Activated naive CD4-positive, alpha-beta T cell treated with Interleukin-2 at 50 U/mL for 16 hours (primary cell): ENCODE results near the gene ZFYVE28.
"Not testable (repeated sequence)": the region's sequence is repeated elsewhere in the genome, so short reads cannot be mapped to it uniquely, and the experiment has no call there.

Source experiments
- DNase-seq: peaks from one replicate; pipeline ENCODE4 v3.0.0-alpha.2; 2020

ZFYVE28 gene

GRCh38 chr4:2388429-2389182 lies 29.8 kb downstream of the ZFYVE28 start:
- no peak for DNase-seq

DNA sequence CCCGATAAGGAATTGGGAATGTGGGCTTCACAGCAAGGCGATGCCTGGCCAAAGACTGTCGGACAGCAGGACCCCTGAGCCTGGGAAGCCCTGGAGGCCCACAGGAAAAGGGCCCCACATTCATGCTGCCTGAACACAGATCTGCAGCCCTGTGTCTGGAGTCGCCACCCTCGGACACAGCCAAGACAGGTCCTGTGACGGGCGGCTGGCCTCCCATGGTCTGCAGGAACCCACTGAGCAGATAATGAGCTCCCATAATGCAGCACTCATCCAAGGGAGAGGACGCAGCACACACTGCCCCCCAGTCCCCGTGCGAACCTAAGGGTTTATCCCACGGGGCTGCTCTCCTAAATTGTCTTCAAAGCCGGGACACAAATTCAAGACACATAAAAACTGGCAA lies 30.6 kb downstream of the ZFYVE28 start:
- DNase-seq: no peak

- DNase-seq: no peak
Measured at GRCh38 chr4:2387218-2387617, 31.2 kb downstream of the ZFYVE28 start.

- DNase-seq: no peak
Measured at GRCh38 chr4:2386717-2387116, 31.7 kb downstream of the ZFYVE28 start.

DNA sequence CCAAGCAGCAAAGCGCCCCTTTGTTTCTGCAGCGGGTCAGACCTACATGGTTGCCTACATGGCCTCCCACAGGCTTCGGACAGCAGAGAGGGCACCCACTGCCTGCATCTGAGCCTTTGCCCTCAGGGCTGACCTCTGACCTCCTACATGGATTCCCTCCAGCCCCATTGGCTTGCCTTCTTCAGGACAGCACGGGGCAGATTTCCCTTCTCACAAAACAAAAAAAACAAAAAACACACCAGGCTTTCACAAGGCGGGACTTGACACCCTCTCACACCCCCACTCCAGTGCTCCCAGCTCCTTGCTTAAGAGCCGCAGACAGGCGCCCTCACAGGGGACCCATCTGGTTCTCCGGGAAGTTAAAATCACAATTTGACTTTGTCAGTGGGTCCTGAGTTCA lies 32.9 kb downstream of the ZFYVE28 start:
- DNase-seq: no peak

GRCh38 chr4:2384245-2384644 lies 34.2 kb downstream of the ZFYVE28 start:
- no peak for DNase-seq

- no peak for DNase-seq
Measured at GRCh38 chr4:2383760-2384159, 34.7 kb downstream of the ZFYVE28 start.

DNA sequence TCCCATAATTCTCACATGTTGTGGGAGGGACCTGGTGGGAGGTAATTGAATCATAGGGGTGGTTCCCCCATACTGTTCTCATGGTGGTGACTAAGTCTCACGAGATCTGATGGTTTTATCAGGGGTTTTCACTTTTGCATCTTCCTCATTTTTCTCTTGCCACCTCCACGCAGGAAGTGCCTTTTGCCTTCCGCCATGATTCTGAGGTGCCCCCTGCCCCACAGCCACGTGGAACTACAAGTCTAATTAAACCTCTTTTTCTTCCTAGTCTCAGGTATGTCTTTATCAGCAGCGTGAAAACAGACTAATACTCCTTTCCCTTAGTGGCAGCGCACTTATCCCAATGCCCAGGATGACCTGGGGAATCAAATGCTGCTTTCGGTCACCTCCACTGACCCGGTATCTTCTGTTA lies 35.2 kb downstream of the ZFYVE28 start:
- DNase-seq: not testable (repeated sequence)

DNA sequence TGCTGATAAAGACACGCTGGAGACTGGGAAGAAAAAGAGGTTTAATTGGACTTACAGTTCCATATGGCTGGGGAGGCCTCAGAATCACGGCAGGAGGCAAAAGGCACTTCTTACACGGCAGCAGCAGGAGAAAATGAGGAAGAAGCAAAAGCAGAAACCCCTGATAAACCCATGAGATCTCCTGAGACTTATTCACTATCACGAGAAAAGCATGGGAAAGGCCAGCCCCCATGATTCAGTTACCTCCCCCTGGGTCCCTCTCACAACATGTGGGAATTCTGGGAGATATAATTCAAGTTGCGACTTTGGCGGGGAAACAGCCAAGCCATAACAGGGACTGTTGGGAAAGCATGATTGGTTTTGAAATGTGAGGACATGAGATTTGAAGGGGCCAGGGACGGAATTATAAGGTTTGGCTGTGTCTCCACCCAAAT lies 35.7 kb downstream of the ZFYVE28 start:
- DNase-seq: not testable (repeated sequence)

- DNase-seq: not testable (repeated sequence)
Measured at GRCh38 chr4:2380589-2380988, 37.9 kb downstream of the ZFYVE28 start.

- DNase-seq: no peak
Measured at GRCh38 chr4:2378898-2379297, 39.5 kb downstream of the ZFYVE28 start.

DNA sequence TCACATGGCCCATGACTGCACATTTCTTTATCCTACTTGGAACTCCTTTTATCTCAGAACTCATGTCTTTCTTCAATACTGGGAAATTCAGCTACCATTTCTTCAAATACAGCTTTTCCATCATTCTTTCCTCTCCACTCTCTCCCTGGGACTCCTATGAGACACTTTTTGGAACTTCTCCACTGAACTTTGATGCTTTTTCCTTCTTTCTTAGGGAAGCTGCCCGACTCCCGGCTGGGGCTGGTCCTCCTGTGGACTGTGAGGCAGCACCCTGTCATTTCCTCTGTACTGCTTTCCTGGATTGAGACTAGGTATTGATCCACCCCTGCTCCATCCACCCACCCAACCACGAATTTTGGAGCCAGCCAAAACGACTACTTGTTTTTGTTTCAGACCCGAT lies 40.0 kb downstream of the ZFYVE28 start:
- DNase-seq: no peak

DNA sequence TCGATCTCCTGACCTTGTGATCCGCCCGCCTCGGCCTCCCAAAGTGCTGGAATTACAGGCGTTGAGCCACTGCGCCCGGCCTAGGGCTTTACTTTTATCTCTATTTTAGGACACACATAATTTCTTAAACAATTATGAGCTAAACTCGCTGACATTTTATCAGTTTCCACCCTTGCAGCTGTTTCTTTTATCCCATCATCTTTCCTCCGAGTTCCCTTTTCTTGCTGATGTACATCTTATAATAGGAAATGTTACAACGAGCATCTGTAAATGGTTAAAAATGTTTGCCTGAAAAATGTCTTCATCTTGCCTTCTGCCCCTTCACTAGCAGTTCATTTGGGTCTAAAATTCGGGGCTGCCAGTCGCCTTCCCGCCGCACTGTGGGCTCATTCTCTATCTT lies 41.2 kb downstream of the ZFYVE28 start:
- no peak for DNase-seq

DNA sequence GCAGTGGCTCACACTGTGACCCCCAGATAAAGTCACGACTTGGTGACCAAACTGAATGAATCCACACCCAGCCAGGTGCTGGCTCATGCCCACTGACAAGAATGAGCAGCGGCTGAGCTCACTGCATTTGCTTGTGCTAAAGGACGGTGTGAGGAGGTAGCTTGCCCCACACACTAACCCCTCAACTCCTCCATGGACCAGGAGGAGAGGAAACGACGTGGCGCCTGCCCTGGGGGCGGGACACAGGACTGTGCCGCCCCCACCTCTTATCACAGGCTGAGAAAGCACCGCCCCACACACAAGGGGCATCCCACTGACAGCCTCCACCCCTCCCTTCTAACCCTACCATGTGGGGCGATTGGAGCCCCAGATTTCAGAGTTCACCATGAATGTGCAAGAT lies 43.0 kb downstream of the ZFYVE28 start:
- no peak for DNase-seq

DNA sequence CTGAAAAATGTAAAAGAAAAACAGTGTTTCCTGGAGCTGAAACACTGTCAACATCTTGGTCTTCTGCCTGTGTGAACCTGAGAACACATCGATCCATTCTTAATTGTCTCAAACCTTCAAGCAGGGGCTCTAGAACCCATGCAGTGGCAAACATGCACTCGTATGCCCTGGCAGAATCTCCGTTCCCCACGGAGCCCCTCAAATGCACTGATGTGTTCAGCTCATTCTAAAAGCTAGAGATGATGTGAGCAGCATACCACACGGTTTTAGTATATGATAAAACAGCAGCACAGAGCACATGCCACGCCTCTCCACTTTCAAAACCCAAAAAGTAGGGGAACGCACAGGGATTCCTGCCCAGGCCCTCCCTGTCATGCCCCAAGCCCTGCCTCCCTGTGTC lies 44.9 kb downstream of the ZFYVE28 start:
- no peak for DNase-seq

- no peak for DNase-seq
Measured at GRCh38 chr4:2372488-2373030, 45.9 kb downstream of the ZFYVE28 start.

DNA sequence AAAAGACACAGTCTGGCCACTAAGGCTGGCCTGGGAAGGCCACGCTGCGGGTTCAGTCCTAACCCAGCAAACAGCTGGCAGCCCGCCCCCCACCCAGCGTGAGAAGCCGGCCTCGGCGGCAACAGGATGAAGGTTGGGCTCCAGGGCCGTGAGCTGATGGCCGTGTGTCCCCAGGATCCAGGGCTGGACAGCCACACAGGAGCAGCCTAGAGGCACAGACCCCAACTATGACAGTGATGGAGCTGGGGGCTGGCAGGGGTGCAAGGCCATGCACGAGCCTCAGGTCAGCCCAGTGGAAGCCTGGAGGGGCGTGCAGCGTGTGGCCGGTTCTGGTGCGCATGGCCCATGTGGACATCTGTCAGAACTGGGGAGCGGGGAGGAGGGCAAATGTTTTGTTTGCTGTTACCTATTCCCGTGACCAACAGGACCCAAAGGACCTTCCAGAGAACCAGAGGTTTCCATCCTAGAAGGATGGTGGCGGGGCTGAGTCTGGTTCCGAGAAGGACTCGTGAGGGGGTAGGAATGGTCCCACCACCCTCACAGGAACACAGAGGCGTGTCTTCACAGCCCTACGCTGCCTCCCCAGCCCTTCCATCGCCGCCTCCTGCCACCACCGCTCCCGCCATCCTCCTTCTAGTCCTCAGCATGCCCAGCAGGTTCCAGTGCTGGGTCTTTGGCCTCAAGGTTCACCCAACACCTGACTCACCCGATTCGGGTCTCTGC lies 46.5 kb downstream of the ZFYVE28 start:
- DNase-seq: no peak

GRCh38 chr4:2370597-2371320 lies 47.7 kb downstream of the ZFYVE28 start:
- DNase-seq: no peak

GRCh38 chr4:2368746-2369437 lies 49.6 kb downstream of the ZFYVE28 start:
- DNase-seq: no peak

DNA sequence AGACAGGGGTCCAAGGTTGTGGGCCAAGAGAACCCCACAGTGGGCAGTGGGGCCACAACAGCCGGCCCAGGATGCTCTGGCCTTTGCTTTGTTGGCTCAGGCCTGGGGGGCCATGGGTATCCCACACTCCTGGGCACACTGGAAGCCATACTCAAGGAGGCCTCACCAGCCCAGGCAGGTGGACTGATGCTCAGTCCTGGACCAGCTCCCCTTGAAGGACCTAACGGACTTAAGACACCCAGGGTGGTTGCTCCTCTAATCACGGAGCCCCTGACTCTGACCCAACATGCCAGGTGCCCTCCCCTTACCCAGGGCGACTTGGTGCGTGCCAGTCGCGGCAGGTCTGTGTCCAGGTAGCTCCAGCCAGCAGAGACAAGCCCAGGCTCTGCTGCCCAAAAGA lies 50.8 kb downstream of the ZFYVE28 start:
- DNase-seq: no peak

DNA sequence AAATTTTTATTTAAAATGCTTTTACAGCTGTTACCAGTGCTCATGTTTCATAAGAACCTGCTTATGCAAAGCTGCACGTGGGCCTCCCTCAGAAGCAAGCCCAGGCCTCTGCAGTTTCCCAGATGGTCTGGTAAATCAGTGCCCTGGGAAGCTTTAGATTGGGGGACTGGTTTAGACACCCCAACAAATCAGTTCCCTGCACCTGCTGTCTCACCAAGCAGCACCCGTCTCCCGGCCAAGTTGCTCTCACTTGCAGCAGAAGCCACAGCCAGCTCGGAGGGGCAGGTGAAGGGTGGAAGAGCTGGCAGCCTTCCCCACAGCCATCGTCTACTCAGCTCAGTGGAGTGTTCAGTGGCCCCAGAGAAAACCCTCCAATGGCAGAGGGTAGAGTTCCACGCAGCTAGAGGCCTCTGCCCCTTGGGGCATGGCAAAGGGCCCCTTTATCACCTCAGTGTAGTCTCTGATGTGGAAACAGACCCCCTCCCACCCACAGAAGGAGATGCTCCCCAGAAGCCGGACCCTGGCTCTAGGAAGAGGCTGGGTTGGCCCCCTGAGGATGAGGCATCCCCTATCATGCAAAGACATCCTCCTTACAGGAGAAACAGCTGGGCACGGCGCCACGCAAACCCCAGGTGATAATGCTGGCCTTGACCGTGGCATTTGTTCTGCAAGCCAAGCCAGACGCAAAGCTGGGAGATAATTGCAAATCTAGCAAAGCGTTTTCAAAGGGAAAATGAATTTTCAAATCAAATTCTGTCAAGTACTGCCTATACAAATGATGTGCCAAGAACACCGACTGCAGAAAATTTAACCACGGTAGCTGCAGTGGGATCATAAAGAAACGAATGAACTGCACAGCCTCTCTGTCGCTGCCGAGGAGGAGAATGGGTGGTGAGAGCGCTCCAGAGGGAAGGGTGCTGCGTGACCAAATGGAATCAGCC lies 51.9 kb downstream of the ZFYVE28 start:
- DNase-seq: no peak

DNA sequence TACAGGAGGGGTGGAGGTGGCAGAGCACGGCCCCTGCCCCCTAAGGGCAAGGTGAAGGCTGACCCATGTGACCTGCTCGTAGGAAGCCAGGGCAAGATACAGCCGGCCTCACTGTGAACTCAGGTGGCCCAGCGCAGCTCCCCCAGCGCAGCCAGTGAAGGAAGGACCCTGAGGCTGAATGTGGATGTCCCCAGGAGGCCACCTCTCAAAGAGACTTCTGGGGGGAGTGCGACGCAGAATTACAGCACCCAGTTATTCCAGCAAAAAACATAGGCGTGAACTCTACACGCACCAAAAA lies 52.6 kb downstream of the ZFYVE28 start:
- no peak for DNase-seq
